BJ (cell line): ENCODE results near the gene DCLK3. TPM values are rescaled to one million over a fixed set of nuclear protein-coding genes. Genes with fewer than 3 reads are reported as not detected.

Source experiments
- CTCF ChIA-PET: fragments of 350-600 bp; formaldehyde crosslinking; extraction: SDS; loops from one replicate; lab custom pipeline; 2021; ENCODE audit warnings: antibody characterized with exemption, inconsistent platforms; lab: Yijun Ruan, JAX
- POLR2A ChIA-PET: fragments of 300-600 bp; sonication (Branson Sonifier 250); formaldehyde crosslinking; extraction: SDS; loops from one replicate; lab custom pipeline; 2021; ENCODE audit warnings: antibody characterized with exemption; lab: Charles Lee
- DNase-seq: peaks from one replicate; pipeline ENCODE4 v3.0.0-alpha.2; 2011; ENCODE audit warnings: low read depth
- H3K27me3 ChIP-seq: 2 replicates; pipeline ENCODE4 v1.6.0; 2011; ENCODE audit warnings: low read length; ENCODE audit not compliant: control insufficient read depth, insufficient read depth
- H3K36me3 ChIP-seq: 2 replicates; pipeline ENCODE4 v1.5.1; 2011; ENCODE audit warnings: low read length; ENCODE audit not compliant: control insufficient read depth, insufficient read depth
- H3K4me3 ChIP-seq: 2 replicates; pipeline ENCODE4 v1.5.1; 2011; ENCODE audit warnings: low read depth, mild to moderate bottlenecking, control low read depth, low read length
- CTCF ChIP-seq: IDR thresholded peaks from 2 replicates; pipeline ENCODE4 v1.5.1; 2011; ENCODE audit warnings: low read depth, mild to moderate bottlenecking, control low read depth, inconsistent platforms, low read length, moderate library complexity; ENCODE audit not compliant: insufficient read depth
- polyA minus RNA-seq: library from RNA; depleted of rRNA, polyadenylated mRNA; stranded (reverse); fragments of >200 nt; gene quantifications from 2 replicates; pipeline ENCODE4 v1.2.3, GENCODE V29; 2011; rRNA and poly(A)+ RNA removed
- polyA plus RNA-seq: library from polyadenylated mRNA; depleted of rRNA; stranded (reverse); fragments of >200 nt; gene quantifications from 2 replicates; pipeline ENCODE4 v1.2.3, GENCODE V29; 2011; rRNA removed

DCLK3 gene, protein sequence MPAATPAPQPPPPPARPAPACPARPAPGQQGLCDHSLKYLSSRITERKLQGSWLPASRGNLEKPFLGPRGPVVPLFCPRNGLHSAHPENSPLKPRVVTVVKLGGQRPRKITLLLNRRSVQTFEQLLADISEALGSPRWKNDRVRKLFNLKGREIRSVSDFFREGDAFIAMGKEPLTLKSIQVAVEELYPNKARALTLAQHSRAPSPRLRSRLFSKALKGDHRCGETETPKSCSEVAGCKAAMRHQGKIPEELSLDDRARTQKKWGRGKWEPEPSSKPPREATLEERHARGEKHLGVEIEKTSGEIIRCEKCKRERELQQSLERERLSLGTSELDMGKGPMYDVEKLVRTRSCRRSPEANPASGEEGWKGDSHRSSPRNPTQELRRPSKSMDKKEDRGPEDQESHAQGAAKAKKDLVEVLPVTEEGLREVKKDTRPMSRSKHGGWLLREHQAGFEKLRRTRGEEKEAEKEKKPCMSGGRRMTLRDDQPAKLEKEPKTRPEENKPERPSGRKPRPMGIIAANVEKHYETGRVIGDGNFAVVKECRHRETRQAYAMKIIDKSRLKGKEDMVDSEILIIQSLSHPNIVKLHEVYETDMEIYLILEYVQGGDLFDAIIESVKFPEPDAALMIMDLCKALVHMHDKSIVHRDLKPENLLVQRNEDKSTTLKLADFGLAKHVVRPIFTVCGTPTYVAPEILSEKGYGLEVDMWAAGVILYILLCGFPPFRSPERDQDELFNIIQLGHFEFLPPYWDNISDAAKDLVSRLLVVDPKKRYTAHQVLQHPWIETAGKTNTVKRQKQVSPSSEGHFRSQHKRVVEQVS
- polyA plus RNA-seq = not detected in 2 replicates
- polyA minus RNA-seq = not detected in 2 replicates

DNA sequence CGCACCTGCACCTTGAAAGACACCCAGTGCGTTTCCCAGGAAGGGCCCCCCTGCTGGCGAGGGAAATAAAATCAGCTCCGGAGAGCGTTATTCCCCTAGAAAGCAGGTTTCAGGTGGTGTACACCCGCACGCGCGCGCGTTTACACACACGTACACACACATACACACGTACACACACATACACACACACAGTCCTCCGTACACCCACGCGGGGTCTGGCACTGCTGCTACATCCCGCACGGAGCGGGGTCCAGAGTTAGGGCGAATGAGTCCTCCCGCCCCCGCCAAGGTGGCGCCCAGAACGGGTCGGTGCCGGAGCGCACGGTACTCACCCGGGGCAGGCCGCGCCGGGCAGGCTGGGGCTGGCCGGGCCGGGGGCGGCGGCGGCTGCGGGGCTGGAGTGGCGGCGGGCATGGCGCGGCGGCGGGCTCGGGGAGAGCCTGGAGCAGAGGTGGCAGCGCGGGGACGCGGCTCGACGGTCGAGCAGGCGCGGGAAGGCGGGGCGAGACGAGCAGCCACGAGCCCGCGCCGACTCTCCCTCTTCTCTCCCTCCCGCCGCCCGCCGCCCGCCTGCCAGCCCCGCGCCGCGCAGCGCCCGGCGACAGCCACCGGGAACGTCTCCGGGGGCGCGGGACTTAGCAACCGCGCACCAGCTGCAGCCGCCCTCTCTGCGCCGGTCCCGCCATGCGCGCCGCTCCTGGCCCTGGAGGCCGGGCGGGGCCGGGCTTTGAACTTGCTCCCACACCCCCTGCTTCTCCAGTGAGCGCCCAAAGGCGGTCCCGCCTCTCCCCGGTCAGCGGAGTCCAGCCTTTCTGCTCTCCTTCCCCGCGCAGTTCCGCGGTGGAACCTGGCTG lies at the start of gene DCLK3:
Gene DCLK3, minus strand, starts transcription at position 704 of the 854 bp plus-strand sequence. Its CDS starts 290 bp downstream, at position 414.
- Histone ChIP-seq H3K36me3 (no peaks in the 10 kb centered on the region), H3K4me3 (no peak within 1 kb of the TSS), H3K27me3 (peaks cover 24% of the 10 kb centered on the region)
- POLR2A ChIA-PET = no interaction called here
- DNase-seq = no peak
- no peak for TF ChIP-seq CTCF
- CTCF ChIA-PET = interaction anchor here (0.9 kb wide), 1 partner anchor 30 kb away, joined by 3 read pairs; no protein-coding TSS in a partner anchor

DNA sequence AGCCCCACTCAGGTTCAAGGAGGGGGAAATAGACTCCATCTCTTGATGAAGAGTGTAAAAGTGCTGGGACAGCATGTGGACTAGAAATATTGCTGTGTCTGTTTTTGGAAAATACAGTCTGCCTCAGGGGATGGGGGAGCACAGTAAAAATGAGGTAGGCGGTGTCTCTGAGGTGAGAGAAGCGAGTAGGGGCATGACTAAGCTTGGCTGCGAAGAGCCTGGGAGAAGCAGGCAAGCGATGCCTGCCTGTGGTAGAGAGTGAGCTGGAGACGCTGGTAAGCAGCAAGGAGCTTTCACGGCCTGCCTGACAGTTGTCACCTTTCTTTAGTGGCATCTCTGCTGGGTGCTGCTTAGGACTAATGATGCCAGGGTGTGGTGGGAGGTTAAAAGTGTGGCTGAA lies 49.0 kb upstream of the DCLK3 start:
- no peak overlapping the region for H3K4me3 ChIP-seq
- H3K36me3 ChIP-seq = no peaks in the 10 kb centered on the region
- TF ChIP-seq CTCF = no peak
- no peak for DNase-seq
- no peaks in the 10 kb centered on the region; the same call in 1 of the 2 replicates for H3K27me3 ChIP-seq
- CTCF ChIA-PET = interaction anchor here (1.9 kb wide), 1 partner anchor 145 kb away, joined by 5 read pairs; no protein-coding TSS in a partner anchor
- POLR2A ChIA-PET = no interaction called here

- CTCF ChIA-PET = interaction anchor here (0.9 to 1.9 kb wide), 3 partner anchors 9 to 146 kb away, joined by 3 to 5 read pairs (median 4); no protein-coding TSS in a partner anchor
- Histone ChIP-seq H3K4me3 (no peak overlapping the region), H3K27me3 (no peaks in the 10 kb centered on the region; the same call in 1 of the 2 replicates), H3K36me3 (no peaks in the 10 kb centered on the region)
- DNase-seq = no peak
- no peak for TF ChIP-seq CTCF
- POLR2A ChIA-PET = no interaction called here
Measured at GRCh38 chr3:36812240-36812639, 47.9 kb upstream of the DCLK3 start.

DNA sequence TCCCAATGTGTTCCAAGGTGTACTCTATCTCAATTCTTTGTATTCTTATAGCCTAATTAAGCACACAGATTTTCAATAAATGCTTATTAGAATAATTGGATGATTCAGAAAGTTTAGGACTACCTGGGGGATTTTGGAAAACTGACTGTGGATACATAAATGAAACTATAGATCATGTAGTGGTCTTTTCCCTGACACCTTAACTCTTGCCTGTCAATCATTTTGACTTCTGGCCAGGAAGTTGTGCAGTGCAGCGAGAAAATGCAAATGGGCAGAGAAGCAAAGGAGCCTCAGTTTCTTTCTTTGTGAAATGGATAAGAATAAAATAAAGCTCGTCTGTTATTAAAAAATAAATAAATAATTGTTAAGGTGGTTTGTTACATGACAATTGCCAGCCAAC lies 47.4 kb upstream of the DCLK3 start:
- H3K36me3 ChIP-seq = no peaks in the 10 kb centered on the region
- no peak overlapping the region for H3K4me3 ChIP-seq
- DNase-seq = no peak
- H3K27me3 ChIP-seq = no peaks in the 10 kb centered on the region; the same call in 1 of the 2 replicates
- ChIA-PET POLR2A (no interaction called here), CTCF (interaction anchor here (0.9 kb wide), 1 partner anchor 9 kb away, joined by 3 read pairs; no protein-coding TSS in a partner anchor)
- TF ChIP-seq CTCF = no peak
